Measurements from ENCODE around the gene SLC22A17.

Gene SLC22A17

DNA sequence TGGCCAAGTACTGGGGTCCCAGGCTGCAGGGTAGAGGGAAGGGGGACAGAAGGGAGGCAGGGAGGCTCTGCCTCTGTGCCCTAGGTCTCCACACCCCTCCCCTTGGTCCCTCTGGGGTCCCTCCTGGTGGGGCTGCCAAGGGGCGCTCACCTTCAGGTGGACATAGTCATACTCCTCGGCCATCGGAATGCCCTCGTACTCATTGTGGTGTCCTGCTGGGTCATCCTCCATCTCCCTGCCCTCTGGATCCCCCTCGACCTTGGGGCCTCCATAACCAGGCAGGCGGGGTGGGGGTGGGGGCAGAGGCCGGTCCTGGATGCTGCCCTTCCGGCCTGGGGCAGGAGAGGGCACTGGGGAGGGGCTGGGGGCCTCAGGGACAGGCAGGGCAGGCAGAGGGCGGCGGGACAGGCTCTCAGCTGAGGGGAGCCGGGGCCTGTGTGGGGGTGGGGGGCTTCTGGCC, 6.5 kb upstream of the SLC22A17 start:
- no peak for DNase-seq (ENCODE audit: extremely low read depth, insufficient read length)
- TF ChIP-seq, protein P1, sequence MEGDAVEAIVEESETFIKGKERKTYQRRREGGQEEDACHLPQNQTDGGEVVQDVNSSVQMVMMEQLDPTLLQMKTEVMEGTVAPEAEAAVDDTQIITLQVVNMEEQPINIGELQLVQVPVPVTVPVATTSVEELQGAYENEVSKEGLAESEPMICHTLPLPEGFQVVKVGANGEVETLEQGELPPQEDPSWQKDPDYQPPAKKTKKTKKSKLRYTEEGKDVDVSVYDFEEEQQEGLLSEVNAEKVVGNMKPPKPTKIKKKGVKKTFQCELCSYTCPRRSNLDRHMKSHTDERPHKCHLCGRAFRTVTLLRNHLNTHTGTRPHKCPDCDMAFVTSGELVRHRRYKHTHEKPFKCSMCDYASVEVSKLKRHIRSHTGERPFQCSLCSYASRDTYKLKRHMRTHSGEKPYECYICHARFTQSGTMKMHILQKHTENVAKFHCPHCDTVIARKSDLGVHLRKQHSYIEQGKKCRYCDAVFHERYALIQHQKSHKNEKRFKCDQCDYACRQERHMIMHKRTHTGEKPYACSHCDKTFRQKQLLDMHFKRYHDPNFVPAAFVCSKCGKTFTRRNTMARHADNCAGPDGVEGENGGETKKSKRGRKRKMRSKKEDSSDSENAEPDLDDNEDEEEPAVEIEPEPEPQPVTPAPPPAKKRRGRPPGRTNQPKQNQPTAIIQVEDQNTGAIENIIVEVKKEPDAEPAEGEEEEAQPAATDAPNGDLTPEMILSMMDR (IDR thresholded peaks at IDR 0.05; ENCODE audit: insufficient read depth, low read length, poor library complexity, severe bottlenecking) = no peak
- Histone ChIP-seq H3K4me3 (replicated peaks; ENCODE audit: low read depth, low read length) (no peak overlapping the region), H3K27me3 (replicated peaks; ENCODE audit: control insufficient read depth, insufficient read depth, low read length) (peaks cover 2% of the 10 kb centered on the region; the same call in 1 of the 2 replicates), H3K36me3 (ENCODE audit: control insufficient read depth, insufficient read depth, low read length) (no peaks in the 10 kb centered on the region)

DNA sequence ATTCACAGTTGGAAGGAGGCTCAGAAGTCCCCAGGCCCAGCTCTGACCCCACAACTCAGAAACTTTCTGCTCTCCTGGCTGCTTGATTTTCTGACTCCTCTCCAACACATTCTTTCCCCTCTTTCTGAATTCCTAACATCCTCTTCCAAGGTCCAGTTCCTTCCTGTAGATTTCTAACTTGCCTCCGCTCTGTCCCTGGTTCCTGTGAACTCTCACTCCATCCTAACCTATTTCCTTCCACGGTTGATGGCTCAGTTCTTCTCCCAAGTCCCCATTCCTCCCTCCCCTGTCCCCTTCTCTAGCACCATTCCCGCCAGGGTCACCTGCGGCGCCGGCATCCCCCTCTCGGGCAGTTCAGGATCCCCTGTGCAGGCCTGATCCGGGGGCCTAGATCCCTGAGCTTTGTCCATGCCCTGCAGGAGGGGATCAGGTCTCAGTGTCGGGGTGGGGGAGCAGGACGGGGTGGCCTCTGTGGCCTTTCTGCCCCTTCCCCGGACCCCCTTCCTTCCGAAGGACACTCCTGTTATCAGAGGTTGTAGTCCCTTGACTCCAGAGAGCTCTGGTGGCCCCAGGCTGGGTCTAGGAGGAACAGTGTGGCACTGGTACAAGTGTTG, 6.0 kb upstream of the SLC22A17 start:
- peaks cover 2% of the 10 kb centered on the region for H3K27me3 ChIP-seq (replicated peaks; ENCODE audit: control insufficient read depth, insufficient read depth, low read length)
- no peaks in the 10 kb centered on the region for H3K36me3 ChIP-seq (ENCODE audit: control insufficient read depth, insufficient read depth, low read length)
- no peak for DNase-seq (ENCODE audit: extremely low read depth, insufficient read length)
- H3K4me3 ChIP-seq (replicated peaks; ENCODE audit: low read depth, low read length) = no peak overlapping the region
- TF ChIP-seq, protein P1 (IDR thresholded peaks at IDR 0.05; ENCODE audit: insufficient read depth, low read length, poor library complexity, severe bottlenecking) = no peak

DNA sequence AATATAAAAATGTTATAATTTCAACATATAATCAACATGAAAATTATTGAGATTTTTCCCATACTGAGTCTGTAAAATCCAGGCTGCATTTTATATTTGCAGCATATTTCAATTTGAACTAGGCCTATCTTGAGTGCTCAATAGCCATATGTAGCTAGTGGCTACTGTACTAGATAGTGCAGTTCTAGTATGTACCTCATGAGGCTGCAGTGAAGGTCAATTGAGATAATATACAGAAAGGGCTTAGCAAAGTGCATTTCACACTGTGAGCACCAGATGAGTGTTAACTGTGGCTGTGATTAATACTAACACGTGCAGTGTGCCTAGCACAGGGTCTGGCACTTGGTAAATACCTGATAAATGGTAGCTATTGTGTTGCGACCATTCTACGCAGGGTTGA, 5.4 kb upstream of the SLC22A17 start:
- TF ChIP-seq, protein P1 (IDR thresholded peaks at IDR 0.05; ENCODE audit: insufficient read depth, low read length, poor library complexity, severe bottlenecking) = no peak
- Histone ChIP-seq H3K36me3 (ENCODE audit: control insufficient read depth, insufficient read depth, low read length) (no peaks in the 10 kb centered on the region), H3K4me3 (replicated peaks; ENCODE audit: low read depth, low read length) (no peak overlapping the region), H3K27me3 (replicated peaks; ENCODE audit: control insufficient read depth, insufficient read depth, low read length) (peaks cover 7% of the 10 kb centered on the region)
- no peak for DNase-seq (ENCODE audit: extremely low read depth, insufficient read length)

DNA sequence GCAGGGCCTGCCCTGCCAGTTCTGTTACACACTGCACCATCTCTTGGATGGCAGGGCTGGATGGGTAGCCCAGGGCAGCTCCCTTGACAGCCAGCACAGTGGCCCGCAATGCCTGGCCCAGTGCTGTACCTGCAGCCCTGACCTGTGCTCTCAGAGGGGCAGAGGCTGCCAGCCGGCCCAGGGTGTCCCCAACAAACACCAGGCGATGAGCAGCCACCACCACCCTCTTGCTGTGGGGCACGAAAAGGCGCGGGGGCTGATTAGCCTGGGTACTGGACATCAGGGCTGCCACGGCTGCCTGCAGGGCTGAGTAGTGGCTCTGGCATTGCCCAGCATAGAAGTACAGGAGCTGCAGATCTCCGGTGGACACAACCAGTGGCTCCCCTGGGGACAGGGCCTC, 4.6 kb upstream of the SLC22A17 start:
- TF ChIP-seq, protein P1 (IDR thresholded peaks at IDR 0.05; ENCODE audit: insufficient read depth, low read length, poor library complexity, severe bottlenecking) = no peak
- Histone ChIP-seq H3K4me3 (replicated peaks; ENCODE audit: low read depth, low read length) (no peak overlapping the region), H3K36me3 (ENCODE audit: control insufficient read depth, insufficient read depth, low read length) (no peaks in the 10 kb centered on the region), H3K27me3 (replicated peaks; ENCODE audit: control insufficient read depth, insufficient read depth, low read length) (peaks cover 7% of the 10 kb centered on the region)
- no peak for DNase-seq (ENCODE audit: extremely low read depth, insufficient read length)

GRCh38 chr14:23356662-23357061, 4.0 kb upstream of the SLC22A17 start:
- Histone ChIP-seq H3K36me3 (ENCODE audit: control insufficient read depth, insufficient read depth, low read length) (no peaks in the 10 kb centered on the region), H3K27me3 (replicated peaks; ENCODE audit: control insufficient read depth, insufficient read depth, low read length) (peaks cover 7% of the 10 kb centered on the region), H3K4me3 (replicated peaks; ENCODE audit: low read depth, low read length) (no peak overlapping the region)
- DNase-seq (ENCODE audit: extremely low read depth, insufficient read length) = no peak
- TF ChIP-seq, protein P1 (IDR thresholded peaks at IDR 0.05; ENCODE audit: insufficient read depth, low read length, poor library complexity, severe bottlenecking) = no peak
